GM10266 (cell line): Measurements from ENCODE around the gene POC1A.

ENCODE experiments used
- DNase-seq: peaks from one replicate; pipeline ENCODE4 v3.0.0; 2012; ENCODE audit errors: extremely low spot score
- TF ChIP-seq, protein P1 (sequence below): IDR thresholded peaks from 2 replicates; pipeline ENCODE4 v1.5.1; 2012; ENCODE audit warnings: mild to moderate bottlenecking, low read depth; ENCODE audit not compliant: control insufficient read depth, insufficient read depth; ENCODE audit errors: missing control alignments

The POC1A gene

DNA sequence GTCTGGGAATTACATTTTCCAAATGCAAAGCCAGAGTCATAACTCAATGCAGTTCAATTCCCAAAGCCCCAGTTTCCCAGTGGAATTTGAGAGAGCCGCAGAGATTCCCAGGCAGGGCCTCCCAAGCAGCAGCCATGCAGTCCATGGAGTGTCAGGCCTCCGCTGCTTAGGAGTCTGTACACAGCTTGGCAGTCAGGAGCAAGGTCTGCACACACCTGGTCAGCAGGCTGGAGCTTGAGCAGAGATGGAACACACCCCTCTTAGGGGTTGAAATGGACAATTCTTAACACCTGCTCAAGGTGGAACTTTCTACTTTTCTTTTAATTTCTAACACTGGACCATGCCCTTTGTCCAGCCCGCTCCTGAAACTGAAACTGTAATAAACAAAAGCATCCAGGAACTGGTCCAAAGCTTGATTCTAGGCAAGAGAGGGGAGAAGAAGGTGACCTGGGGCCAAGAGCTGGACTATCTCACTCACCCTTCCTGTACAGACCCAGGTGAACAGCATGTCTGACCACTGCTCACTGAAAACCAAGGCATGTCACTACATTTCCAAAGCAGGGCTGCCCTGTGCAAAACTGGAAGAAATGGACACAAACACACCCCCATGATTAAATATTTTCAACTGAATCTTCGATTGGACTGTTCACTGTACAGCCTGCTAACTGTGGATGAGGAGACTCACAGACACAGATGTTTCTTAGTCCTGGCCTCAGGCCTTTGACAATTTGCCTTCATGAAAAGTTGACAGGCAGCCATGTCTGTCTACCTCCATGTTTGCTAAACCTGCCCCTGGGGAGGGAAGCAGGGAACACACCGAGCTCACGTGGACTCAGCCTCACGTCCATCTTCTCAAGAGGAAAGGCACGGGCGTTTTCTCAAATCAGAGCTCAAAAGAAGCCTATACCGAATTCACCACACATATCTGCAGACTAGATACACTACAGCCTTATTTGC, 49.3 kb downstream of the POC1A start:
- no peak for DNase-seq
- TF ChIP-seq, protein P1, sequence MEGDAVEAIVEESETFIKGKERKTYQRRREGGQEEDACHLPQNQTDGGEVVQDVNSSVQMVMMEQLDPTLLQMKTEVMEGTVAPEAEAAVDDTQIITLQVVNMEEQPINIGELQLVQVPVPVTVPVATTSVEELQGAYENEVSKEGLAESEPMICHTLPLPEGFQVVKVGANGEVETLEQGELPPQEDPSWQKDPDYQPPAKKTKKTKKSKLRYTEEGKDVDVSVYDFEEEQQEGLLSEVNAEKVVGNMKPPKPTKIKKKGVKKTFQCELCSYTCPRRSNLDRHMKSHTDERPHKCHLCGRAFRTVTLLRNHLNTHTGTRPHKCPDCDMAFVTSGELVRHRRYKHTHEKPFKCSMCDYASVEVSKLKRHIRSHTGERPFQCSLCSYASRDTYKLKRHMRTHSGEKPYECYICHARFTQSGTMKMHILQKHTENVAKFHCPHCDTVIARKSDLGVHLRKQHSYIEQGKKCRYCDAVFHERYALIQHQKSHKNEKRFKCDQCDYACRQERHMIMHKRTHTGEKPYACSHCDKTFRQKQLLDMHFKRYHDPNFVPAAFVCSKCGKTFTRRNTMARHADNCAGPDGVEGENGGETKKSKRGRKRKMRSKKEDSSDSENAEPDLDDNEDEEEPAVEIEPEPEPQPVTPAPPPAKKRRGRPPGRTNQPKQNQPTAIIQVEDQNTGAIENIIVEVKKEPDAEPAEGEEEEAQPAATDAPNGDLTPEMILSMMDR = no peak

DNA sequence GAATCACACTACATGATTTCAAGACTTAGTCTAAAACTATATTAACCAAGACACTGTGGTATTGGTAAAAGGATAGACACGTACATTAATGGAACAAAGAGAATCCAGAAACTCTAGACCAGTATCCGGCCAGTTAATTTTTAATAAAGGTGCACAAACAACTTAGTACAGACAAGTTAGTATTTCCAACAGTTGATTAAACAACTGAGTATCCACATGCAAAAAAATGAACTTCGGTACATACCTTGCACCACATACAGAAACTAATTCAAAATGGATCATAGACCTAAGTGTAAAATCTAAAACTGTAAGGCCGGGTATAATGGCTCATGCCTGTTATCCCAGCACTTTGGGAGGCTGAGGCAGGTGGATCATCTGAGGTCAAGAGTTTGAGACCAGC, 51.3 kb downstream of the POC1A start:
- TF ChIP-seq, protein P1 = no peak
- no peak for DNase-seq

DNA sequence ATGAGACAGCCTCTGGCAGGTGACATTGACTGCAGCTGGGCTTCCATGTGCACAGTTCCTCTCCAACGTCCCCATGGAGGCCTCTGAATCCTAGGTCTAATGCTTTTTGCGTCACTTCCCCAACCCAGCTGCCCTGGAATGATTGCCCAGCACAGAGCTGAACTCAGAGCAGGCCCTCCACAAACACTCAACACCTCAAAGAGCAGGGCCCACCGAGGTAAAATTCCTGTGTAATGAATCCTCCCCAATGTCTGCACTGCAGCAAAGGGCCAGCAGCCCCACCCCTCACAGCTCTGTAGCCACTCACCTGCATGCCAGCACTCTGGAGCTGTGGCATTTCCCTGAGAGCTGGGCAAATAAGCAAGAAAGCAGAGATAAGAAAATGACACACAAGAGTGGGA, 55.2 kb downstream of the POC1A start:
- no peak for DNase-seq
- TF ChIP-seq, protein P1 = no peak

- DNase-seq = no peak
- TF ChIP-seq, protein P1 = no peak
These were observed 56.2 kb downstream of the POC1A start for GRCh38 chr3:52097851-52098507.

- DNase-seq = no peak
- TF ChIP-seq, protein P1 = no peak
These were observed 58.0 kb downstream of the POC1A start for GRCh38 chr3:52095990-52096775.

DNA sequence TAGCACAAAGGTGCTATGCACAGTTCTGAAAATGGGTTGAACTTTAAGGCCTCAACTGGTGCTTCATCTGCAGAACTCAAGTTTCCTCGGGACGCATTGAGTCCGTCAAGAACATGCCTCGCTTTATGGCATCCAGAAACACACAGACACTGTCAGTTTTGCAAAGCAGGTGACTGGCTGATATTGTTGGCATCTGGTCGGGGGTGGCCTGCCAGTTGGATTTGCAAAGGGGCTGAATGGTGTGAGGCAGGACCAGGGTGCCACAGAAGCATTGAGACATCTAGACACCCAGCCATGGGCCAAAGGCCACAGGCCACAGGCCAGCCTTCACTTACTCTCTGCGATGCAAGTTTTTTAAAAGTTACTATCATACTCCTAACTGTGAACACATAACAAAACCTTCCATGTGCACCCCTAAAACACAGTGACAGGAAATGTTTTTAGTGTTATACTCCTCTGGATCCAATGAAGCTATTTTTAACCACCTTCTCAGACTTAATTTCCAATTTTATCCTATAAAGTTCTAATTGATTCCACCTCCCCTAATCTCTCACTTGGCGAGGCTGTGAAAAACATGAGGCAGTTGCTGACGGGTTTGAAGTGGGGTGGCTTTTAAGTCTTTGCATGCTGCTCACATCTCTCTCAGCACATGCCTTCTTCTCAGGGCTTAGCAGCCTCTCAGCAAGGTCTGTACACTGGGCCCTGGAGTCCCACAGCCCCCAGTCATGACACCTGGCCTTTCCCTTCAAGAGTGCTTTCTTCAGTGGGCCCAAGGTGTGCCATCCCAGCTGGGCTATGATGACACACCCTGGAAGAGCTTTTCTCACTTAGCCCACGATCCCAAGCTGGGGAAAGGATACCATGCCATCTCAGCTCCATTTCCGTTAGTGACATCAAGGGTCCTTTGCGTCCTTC, 59.4 kb downstream of the POC1A start:
- TF ChIP-seq, protein P1 = no peak

More for the DNA sequence above, 59.4 kb downstream of the POC1A start:
- DNase-seq = no peak
